Measurements from ENCODE around the gene THSD7A.
"Not testable (repeated sequence)": the region's sequence is repeated elsewhere in the genome, so short reads cannot be mapped to it uniquely, and the experiment has no call there.

THSD7A gene

DNA sequence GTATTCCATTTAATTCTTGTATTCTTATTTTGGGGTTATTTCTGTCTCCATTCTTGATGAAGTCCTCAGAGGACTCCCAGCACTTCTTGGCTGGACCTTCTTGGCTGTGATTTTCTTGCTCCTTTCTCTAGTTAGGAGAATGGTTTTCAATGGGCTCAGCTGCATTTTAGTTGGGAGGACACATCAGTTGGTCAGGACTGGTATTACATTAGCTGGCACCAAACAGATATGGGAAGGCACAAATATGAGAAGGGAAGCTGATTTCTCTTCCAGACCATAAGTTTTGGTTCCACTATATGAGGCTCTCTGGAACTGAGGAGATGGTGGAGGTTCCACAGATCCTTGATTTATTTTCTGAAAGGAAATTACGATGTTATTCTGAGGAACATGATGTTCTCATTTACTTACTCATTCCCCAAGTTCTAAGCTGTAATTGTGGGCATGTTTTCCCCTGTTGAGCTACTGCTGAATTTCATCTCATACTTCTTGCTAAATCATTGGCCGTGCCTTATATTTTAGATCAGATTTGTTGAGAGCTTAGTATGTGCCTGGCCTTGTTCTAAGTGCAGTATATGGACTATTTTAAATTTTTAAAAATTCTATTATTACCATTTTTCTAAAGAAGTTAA is 261.0 kb downstream of the THSD7A start:
- DNase-seq, result no peak

DNA sequence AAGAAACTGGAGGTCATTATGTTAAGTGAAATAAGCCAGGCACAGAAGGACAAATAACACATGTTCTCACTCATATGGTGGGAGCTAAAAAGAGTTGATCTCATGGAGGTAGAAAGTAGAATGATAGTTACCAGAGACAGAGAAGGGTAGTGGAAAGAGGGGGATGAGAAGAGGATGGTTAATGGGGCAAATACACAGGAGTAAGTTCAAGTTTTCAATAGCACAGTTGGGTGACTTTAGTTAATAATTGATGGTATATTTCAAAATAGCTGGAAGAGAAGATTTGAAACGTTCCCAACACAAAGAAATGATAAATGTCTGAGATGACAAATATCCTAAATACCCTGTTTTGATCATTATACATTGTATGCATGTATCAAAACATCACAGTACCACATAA is 261.8 kb downstream of the THSD7A start:
- peak; percentile 77 for DNase-seq

DNA sequence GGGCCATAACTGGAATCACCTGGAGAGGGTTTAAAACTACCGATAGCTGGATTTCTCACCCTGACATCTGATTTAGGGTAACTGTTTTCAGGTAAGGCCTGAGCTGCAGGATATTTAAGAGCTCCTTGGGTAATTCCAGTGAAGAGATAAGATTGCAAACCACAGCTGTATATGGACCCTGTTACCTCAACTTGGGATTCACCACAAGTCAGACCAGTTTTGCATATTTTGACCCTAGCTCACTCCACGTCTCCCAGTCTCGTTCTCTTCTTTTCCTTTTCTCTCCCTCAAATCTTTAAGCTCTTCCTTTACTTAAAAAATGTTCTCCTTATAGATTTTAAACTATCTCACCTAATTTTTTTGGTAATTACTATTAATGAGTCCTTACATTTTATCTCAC is 264.4 kb downstream of the THSD7A start:
- DNase-seq, result no peak

DNA sequence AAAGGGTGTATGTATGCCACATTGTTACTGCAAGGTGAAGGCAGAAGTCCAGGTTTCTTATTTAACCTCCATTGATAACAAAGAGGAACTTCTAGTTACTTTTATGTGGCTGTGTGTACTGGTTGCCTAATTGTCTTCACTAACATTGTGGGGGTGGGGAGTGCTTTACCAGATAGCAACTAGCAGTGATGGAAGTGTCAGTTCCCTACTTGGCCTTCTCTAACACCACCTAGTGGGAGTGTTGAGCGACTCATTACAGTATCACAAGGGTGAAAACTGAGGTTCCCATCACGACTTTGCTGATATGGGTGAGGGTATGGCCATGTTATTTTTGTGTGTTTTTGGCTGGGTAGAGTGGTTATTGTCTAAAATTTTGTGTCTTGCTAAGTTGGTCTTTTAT is 274.4 kb downstream of the THSD7A start:
- peak; percentile 23 for DNase-seq

DNA sequence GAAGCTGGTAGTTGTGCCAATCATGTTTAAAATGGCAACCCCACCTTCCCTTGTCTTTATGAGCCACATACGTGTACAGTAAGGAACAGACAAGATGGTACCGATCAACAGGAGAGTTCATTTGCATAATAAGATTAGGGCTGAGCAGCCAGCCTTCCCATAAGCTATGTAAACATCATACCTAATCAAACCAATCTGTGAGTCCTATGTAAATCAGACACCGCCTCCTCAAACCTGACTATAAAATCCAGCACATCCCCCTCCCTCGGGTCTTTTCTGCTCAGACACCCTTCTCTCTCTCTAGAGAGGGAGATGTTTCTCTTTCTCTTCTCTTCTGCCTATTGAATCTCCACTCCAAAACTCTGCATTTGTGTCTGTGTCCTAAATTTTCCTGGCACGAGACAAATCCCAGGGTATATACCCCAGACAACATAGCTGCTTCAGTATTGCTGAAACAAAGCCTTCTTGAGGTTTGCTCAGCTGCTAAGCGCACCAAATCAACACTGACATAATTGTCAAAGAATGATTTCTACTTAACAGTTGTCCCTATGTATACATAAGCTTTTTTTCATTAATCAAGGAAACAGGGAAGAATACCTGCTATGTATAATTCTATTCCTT is 279.2 kb downstream of the THSD7A start:
- DNase-seq, result no peak

DNA sequence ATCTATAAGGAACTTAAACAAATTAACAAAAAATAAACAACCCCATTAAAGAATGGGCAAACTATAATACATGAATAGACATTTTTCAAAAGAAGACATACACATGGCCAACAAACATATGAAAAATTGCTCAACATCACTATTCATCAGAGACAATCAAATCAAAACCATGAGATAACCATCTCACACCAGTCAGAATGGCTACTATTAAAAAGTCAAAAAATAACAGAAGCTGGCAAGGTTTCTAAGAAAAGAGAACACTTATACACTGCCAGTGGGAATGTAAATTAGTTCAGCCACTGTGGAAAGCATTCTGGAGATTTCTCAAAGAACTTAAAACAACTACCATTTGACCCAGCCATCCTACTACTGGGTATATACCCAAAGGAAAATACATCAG is 280.5 kb downstream of the THSD7A start:
- DNase-seq, result no peak

- no peak for DNase-seq
Observed at GRCh38 chr7:11548532-11548931, 283.5 kb downstream of the THSD7A start.

GRCh38 chr7:11541330-11541729 is 290.7 kb downstream of the THSD7A start:
- no peak for DNase-seq

DNA sequence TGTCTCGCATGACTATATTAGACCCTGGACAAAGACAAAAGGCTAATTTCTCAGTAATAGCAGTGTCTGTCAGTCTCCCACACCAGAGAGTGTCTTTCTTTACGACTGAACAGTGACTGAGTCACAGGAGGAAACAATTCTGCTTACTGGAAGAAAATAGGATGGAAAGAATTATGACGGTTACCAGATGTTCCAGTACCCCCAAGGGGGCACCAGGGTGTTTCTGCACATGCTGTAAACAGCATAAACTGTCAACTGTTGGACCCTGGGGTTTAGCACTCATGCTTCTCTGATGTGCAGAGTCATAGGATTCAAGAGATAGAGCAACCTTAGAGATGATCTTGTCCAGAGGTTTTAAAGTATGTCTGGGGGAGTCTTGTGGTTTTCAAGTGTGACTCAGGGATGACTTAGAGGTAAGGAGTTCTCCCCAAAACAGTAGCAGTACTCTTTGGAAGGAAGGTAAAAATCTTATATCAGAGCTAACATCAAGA is 291.7 kb downstream of the THSD7A start:
- DNase-seq, result peak; percentile 80

GRCh38 chr7:11539853-11540252 is 292.1 kb downstream of the THSD7A start:
- peak; percentile 20 for DNase-seq

DNA sequence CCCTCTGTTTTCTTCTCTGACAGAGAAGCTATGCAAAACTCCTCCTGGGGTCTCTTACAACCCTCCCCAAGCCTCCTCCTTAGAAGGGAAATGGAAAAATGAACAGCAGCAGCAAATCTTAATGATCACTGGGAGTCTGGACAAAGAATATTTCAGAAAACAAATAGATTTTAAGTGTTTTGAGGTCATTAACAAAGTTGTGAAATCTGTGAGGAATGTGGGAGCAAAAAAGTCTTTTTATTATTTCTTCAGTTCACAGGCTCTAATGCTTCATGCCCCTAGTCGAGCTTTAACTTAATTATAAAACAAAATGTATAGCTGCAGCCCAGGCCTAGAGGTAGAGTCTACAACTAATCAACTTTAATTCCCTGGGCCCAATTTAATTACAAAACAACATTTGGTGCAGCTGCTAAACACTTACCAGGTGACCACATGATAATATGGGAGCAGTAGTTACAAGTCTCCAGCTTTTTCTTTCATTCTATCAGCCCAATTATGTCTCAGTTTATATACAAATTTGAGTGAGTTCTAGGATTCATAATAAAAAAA is 293.2 kb downstream of the THSD7A start:
- no peak for DNase-seq

GRCh38 chr7:11533229-11533820 is 298.7 kb downstream of the THSD7A start:
- DNase-seq, result peak; percentile 27

DNA sequence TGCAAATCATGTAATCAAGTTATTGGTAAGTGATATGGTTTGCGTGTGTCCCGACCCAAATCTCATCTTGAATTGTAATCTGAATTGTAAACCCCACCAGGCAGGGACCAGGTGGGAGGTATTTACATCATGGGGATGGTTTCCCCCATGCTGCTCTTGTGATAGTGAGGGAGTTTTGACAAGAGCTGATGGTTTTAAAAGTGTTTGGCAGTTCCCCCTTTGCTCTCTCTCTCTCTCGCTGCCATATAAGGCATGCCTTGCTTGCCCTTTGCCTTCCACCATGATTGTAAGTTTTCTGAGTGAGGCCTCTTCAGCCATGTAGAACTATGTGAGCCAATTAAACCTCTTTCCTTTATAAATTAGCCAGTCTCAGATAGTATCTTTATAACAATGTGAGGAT is 302.6 kb downstream of the THSD7A start:
- DNase-seq, result no peak

- DNase-seq, result no peak
Observed at GRCh38 chr7:11527707-11528106, 304.3 kb downstream of the THSD7A start.

DNA sequence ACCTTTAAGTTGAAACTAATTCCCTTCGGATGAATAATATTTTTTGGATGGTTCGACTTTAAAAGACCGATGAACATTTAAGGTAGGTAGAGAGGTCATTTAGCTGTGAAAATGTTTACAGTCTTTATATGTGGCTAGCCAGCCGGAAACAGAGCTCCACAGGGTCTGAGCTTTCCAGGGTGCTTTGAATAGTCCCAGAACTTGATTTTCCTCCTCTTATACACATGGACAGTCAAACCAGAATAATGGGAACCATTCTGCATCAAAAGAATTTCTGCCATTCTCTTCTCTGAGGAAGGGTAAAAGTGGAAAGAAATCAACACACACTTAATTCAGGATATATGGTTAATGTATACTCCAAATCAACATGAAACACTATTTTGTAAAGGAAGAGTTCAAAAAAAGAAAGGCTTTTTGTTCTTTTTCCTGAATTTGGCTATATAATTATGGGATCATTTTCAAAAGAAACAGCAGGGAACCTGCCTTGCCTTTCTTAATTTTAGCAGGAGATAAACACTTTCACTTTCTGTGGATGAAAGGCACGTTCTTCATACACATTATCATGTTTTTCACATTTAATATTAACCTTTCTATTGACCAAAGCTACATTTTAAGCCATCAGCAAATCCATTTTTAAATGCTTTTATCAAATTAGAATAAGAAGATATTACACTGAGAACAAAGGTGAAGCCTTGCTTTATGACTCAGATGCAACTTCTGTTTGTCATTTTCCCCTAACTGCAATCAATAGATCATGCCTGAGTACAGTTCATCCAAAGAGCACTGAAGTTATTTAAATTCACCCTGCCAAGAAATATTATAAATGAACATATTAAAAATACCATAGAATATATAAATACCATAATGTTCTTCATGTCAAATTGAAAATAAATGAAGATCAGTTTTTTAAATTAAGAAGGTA is 307.3 kb downstream of the THSD7A start:
- no peak for DNase-seq

- DNase-seq, result not testable (repeated sequence)
Observed at GRCh38 chr7:11521964-11522499, 310.0 kb downstream of the THSD7A start.

GRCh38 chr7:11517853-11518252 is 314.1 kb downstream of the THSD7A start:
- no peak for DNase-seq

DNA sequence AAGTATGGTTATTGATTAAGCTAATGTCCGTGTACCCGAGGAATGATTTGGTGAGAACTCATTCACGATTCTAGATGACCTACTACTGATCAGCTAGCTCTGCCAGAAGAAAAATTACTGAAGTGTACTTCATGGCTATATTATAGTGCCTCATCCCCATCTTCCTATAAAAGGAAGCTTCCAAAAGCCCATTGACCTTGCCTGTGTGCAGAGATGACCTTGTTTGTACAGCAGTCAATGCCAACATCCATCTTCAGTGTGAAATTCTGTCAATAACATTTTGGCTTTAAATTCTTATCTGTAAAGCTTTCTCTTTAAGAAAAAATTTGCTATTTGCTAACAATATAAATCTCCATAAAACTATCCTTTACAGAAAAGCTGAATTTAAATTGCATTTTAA is 315.7 kb downstream of the THSD7A start:
- DNase-seq, result no peak

DNA sequence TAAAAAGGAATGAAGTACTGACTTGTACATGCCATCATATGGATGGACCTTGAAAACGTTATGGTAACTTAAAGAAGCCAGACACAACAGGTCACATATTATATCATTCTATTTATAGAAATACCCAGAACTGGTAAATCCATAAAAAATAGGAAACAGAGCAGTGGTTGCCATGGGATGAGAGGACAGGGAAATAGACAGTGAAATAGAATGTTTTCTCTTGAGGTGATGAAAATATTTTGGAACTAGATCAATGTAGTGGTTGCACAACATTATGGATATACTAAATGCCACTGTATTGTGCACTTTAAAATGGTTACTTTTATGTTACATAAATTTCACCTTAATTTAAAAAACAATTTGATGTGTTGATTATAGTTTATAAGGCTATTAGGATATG is 318.5 kb downstream of the THSD7A start:
- DNase-seq, result no peak

DNA sequence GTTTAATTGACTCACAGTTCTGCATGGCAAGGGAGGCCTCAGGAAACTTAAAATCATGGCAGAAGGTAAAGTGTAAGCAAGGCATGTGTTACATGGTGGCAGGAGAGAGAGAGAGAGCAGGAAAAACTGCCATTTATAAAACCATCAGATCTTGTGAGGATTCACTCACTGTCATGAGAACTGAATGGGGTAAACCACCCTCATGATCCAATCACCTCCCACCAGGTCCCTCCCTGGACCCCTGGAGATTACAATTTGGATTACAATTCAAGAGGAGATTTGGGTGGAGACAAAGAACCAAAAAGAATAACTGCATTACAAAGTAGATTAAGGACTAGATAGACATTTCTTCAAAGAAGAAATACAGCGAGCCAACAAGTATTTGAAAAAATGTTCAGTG is 324.1 kb downstream of the THSD7A start:
- no peak for DNase-seq

GRCh38 chr7:11506417-11506816 is 325.6 kb downstream of the THSD7A start:
- no peak for DNase-seq

GRCh38 chr7:11505471-11505985 is 326.5 kb downstream of the THSD7A start:
- DNase-seq, result no peak

DNA sequence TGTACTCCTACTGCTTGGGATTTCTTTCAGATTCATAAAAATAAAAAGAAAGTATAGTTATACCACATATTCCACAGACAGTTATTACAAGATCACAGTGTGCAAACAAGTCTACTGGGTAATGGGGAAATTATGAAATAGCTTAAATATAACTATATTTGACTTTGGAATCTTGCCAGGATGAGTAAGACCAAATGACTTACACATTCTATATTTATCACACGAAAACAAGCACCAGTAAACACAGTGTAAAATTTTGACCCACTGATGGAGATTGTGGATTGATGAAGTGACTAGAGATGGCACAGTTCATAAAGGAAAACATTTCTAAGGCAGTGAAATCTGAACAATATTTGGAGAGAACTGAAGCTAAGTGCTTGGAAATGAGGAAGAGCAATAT is 339.7 kb downstream of the THSD7A start:
- no peak for DNase-seq

Measured in kidney glomerular epithelial cell (primary cell).